Measurements from ENCODE around the gene RBM7.

Gene RBM7

GRCh38 chr11:114449845-114450244, 49.4 kb downstream of the RBM7 start:
- DNase-seq, result no peak

DNA sequence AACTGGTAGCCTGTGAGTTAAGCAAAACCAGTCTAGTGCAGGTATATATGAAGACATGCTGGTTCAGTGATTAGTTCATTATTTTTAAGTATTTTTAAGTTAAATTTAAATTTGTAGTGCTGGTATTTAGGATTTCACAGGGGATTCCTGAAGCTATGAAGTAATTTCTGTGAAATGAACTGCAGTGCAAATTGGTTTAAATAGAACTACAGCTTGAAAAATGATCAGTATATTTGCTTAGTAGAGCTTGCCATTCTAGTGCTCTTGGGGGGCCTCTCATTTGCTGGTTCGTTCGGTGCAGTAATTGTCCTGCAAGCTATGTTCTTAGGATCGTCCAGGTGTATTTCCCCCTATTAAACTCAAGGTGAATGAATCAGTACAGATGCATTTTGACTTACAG, 51.9 kb downstream of the RBM7 start:
- no peak for DNase-seq
